Measurements from ENCODE around the gene PRKCB.

PRKCB gene

DNA sequence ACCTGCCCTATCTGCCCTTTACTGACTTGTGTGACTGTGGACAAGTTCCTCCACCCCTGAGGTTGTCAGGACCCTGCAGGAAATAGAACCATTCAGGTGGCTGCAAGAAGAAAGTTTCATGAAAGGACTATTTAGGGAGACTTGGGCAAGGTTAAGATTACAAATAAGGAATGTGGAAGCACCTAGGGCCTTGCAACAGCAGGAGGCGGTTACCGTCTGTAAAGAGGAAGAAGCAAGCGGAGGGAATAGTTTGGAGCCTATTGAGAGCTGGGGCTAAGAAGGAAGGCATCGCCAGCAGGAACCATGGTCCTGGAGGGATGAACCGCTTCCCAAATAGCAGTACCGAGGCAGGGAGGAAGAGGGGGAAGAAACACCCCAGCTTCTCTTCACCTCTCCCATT lies 132.4 kb downstream of the PRKCB start:
- no peak for DNase-seq (ENCODE audit: low read depth)

DNA sequence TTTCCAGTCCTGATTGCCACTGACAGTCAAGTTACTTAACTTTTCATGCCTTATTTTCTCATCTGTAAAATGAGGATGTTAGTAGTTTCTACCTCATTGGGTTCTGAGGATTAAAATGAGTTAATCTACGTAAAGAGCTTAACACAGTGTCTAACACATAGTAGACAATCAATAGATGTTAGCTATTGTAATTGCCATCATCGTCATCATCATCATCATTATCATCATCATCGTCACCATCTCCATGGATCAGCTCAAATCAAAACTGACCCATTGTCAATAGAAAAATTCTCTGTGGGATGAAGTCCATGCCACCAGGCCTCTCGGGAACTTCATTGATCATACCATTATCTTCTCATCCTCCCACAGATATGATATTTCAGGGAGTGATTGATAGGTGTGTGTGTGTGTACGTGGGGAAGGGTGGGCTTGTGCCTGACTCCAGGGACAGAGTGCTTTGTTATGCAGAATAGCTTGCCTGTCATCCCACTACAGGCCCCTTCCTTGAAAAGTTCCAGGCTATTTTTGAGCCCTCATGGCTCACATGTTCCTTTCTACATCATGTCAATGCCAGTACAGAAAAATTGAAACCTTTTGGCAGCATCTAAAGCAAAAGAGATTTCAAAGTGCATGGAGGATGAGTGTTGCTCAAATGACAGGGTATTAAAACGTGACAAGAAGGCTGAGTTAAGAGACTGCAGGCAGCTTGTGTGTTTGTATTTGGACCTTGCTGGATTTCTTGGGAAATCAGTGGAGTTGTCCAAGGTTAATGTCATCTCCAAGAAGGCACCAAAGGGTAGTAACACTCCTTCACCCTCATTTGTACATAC lies 133.9 kb downstream of the PRKCB start:
- DNase-seq (ENCODE audit: low read depth) = no peak

- no peak for DNase-seq (ENCODE audit: low read depth)
Measured at GRCh38 chr16:23974223-23974622, 138.4 kb downstream of the PRKCB start.

- DNase-seq (ENCODE audit: low read depth) = no peak
Measured at GRCh38 chr16:23975293-23975692, 139.5 kb downstream of the PRKCB start.

DNA sequence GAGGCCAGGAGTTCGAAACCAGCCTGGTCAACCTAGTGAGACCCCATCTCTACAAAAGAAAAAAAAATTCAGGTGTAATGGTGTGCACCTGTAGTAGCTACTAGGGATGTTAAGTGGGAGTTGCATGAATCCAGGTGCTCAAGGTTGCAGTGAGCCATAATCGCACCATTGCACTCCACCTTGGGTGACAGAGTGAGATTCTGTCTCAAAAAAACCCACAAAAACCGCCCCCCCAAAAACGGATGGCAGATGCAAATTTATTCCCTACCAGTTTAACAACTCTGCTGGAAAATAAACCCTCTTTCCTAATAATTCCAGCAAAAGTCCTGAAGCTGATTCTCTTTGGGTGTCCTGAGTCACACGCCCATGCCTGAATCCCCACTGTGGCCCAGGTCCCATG lies 140.3 kb downstream of the PRKCB start:
- DNase-seq (ENCODE audit: low read depth) = no peak

DNA sequence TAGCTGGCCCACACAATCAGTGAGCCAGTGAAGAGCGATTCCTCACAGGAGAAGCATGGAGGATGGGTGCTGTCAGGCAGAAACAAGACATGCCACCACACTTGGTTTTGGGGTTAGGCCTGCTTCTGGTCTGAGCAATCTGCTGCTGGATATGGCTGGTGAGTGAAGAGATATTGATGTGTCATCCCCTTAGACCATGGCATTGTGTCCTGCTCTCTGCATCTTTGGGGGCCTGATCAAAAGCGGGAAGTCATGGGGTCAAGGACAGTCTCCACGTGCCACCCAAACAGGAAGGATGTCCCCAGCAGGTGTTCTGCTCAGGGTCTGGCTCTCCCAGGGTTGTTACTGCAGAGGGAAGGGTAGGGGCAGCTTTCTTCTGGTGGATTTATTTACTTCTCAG lies 140.7 kb downstream of the PRKCB start:
- no peak for DNase-seq (ENCODE audit: low read depth)

DNA sequence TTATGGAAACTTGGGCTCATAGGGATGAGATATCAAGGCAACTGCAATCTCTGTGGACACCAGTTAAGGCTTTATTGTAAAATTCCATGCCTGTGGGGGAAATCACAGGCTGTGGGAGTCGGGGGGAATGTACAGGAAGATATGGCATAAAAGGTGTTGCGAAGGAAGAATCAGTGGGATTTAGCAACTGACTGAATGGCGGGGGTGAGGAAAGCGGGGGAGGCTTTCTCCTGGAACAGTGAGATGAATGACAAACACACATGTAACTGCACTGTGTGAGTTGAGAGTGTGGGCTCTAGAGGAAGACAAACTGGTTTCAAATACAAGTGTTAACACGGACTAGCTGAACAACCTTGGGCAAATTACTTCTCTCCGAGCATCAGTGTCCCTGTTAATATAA lies 143.7 kb downstream of the PRKCB start:
- DNase-seq (ENCODE audit: low read depth) = no peak

GRCh38 chr16:23979982-23980381 lies 144.2 kb downstream of the PRKCB start:
- no peak for DNase-seq (ENCODE audit: low read depth)

DNA sequence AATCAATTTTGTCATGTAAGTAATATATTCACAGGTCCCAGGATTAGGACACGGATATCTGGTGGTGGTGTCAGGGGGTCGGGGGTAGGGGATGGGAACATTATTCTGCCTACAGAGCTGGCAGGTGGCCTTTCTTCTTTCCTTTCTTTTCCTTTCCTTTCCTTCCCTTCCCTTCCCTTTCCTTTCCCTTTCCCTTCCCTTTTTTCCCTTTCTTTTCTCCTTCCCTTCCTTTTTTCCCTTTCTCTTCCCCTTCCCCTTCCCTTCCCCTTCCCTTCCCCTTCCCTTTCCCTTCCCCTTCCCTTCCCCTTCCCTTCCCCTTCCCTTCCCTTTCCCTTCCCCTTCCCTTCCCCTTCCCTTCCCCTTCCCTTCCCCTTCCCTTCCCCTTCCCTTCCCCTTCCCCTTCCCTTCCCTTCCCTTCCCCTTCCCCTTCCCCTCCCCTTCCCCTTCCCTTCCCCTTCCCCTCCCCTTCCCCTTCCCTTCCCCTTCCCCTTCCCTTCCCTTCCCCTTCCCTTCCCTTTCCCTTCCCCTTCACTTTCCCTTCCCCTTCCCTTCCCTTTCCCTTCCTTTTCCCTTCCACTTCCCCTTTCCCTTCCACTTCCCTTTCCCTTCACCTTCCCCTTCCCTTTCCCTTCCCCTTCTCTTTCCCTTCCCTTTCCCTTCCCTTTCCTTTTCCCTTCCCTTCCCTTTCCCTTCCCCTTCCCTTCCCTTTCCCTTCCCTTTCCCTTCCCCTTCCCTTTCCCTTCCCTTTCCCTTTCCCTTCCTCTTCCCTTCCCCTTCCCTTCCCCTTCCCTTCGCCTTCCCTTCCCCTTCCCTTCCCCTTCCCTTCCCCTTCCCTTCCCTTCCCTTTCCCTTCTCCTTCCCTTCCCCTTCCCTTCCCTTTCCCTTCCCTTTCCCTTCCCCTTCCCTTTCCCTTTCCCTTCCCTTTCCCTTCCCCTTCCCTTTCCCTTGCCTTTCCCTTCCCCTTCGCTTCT lies 145.9 kb downstream of the PRKCB start:
- no peak for DNase-seq (ENCODE audit: low read depth)

DNA sequence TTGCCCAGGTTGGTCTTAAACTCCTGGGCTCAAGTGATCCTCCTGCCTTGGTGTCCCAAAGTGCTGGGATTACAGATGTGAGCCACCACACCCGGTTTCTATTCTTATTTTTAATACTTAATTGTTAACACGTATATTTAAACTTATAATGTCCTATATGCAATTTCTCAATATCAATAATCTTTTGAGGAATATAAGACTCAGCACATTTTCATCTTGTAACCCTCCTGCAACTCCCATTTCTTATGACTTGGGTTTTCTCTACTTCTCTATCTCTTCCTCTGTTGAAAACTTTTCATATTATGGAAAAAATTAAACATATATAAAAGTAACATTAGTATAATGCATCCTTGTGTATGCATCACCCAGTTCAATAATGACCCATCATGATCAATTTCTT lies 150.7 kb downstream of the PRKCB start:
- DNase-seq (ENCODE audit: low read depth) = no peak

- DNase-seq (ENCODE audit: low read depth) = no peak
Measured at GRCh38 chr16:23987443-23987842, 151.7 kb downstream of the PRKCB start.

DNA sequence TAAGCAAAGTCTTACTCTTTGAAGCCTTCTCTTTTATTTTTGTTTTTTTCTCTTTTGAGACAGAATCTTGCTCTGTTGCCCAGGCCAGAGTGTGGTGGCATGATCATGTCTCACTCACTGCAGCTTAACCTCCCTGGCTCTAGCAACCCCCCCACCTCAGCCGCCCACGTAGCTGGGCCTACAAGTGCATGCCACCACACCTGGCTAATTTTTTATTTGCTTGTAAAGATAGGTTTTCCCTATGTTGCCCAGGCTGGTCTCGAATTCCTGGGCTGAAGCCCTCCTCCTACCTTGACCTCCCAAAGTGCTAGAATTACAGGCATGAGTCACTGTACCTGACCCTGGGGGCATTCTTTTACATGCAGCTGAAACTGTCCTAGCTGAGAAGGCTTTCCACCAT lies 154.7 kb downstream of the PRKCB start:
- DNase-seq (ENCODE audit: low read depth) = no peak

GRCh38 chr16:23991066-23991465 lies 155.3 kb downstream of the PRKCB start:
- DNase-seq (ENCODE audit: low read depth) = no peak

GRCh38 chr16:23994615-23995014 lies 158.8 kb downstream of the PRKCB start:
- DNase-seq (ENCODE audit: low read depth) = no peak

DNA sequence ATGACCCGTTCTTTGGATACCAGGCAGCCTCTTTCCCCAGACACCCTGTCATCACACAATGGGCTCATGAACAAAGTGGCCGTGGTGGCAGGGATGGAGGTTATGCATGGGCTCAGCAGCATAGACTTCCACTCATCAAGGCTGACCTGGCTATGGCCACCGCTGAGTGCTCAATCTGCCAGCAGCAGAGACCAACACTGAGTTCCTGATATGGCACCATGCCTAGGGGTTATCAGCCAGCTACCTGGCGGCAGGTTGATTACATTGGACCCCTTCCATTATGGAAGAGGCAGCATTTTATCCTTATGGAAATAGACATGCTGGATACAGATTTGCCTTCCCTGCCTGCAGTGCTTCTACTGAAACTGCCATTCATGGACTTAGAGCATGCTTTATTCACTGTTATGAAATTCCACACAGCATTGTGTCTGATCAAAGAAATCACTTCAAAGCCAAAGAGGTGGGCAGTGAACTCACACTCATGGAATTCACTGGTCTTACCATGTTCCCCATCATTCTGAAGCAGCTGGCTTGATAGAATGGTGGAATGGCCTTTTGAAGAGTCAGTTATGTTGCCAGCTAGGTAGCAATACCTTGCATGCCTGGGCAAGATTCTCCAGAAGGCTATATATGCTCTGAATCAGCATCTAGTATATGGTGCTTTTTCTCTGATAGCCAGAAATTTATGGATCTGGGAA lies 160.6 kb downstream of the PRKCB start:
- no peak for DNase-seq (ENCODE audit: low read depth)

- no peak for DNase-seq (ENCODE audit: low read depth)
Measured at GRCh38 chr16:23998771-23999170, 163.0 kb downstream of the PRKCB start.

DNA sequence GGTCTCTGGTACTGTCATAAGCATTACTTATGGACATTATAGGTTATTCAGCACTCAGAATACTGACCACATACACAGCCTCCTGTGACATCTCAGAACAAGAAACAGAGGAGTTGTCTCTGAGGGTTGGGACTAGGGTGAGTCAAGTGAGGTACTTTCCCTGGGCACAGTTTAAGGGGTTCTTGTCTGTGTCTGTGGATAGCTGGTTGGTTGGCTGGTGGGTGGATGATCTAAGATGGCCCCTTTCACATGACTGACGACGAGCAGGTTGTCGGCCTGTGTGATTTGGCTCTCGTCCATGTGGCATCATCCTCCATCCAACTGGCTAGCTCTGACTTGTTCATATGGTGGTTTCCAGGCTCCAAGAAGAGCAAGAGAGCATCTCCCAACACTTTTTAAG lies 163.9 kb downstream of the PRKCB start:
- no peak for DNase-seq (ENCODE audit: low read depth)

GRCh38 chr16:24001710-24002109 lies 165.9 kb downstream of the PRKCB start:
- DNase-seq (ENCODE audit: low read depth) = no peak

- no peak for DNase-seq (ENCODE audit: low read depth)
Measured at GRCh38 chr16:24002619-24003018, 166.8 kb downstream of the PRKCB start.

DNA sequence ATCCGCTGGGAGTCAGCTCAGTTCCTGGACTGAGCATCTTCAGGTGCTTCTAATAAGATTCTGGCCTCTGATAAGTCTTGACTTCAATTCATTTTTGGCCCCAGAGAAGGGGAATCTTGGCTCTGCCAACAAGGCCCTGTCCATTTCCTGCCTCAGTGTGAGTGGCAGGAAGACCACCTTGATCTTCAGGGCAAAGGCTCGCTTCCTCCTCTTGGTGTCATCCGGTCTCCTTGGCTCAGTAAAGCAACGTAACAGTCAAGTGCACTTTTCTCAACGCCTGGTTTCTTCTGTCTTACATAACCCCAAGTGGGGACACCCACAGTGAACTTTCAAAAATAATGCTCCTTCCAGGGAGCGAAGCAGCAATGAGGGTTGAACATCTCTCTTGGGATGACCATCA lies 169.8 kb downstream of the PRKCB start:
- no peak for DNase-seq (ENCODE audit: low read depth)

DNA sequence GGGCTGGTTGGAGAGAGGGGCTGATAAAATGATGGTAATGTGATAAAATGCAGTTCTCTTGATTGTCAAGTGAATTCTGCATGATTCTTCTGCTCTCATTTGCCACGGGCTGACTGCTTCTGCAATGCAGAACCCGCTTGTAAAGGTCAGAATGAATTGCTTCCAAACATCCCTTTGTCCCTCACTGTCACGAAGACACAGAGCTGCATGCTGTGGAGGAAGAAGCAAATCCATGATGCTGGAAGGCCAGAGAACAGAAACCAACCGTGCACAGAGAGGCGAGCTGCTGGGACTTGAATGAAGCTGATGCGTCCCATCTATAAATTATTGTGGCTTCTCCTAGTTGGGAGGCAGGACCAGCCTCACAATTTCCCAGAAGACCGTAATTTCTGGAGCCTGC lies 171.6 kb downstream of the PRKCB start:
- DNase-seq (ENCODE audit: low read depth) = no peak

GRCh38 chr16:24007934-24008333 lies 172.2 kb downstream of the PRKCB start:
- DNase-seq (ENCODE audit: low read depth) = no peak

GRCh38 chr16:24009098-24009497 lies 173.3 kb downstream of the PRKCB start:
- DNase-seq (ENCODE audit: low read depth) = no peak
